NT2/D1 (cell line): Measurements from ENCODE around the gene KIAA1191.

Experiments used
- DNase-seq: peaks from one replicate; pipeline ENCODE4 v3.0.0-alpha.2; 2011; ENCODE audit warnings: low read depth, low spot score
- H3K27me3 ChIP-seq: 2 replicates; pipeline ENCODE4 v1.6.0; 2011; ENCODE audit warnings: mild to moderate bottlenecking; ENCODE audit not compliant: insufficient read length, insufficient read depth
- H3K36me3 ChIP-seq: 2 replicates; pipeline ENCODE4 v1.6.1; 2011; ENCODE audit warnings: mild to moderate bottlenecking, low read length, mixed read lengths; ENCODE audit not compliant: insufficient read depth, insufficient read length
- H3K4me1 ChIP-seq: 2 replicates; pipeline ENCODE4 v1.5.1; 2011; ENCODE audit not compliant: insufficient read depth, insufficient read length
- H3K4me3 ChIP-seq: 2 replicates; pipeline ENCODE4 v1.5.1; 2011; ENCODE audit warnings: low read depth; ENCODE audit not compliant: insufficient read length
- H3K9ac ChIP-seq: 2 replicates; pipeline ENCODE4 v1.6.0; 2011; ENCODE audit warnings: low read depth; ENCODE audit not compliant: insufficient read length
- H3K9me3 ChIP-seq: 2 replicates; pipeline ENCODE4 v1.5.1; 2011; ENCODE audit warnings: mild to moderate bottlenecking, low read length; ENCODE audit not compliant: insufficient read depth
- SUZ12 ChIP-seq: IDR thresholded peaks from 2 replicates; pipeline ENCODE4 v1.6.1; 2011; ENCODE audit not compliant: insufficient read length, insufficient read depth; ENCODE audit errors: extremely low read depth
- YY1 ChIP-seq: IDR thresholded peaks from 2 replicates; pipeline ENCODE4 v1.6.1; 2011; ENCODE audit not compliant: insufficient read length, insufficient read depth
- ZNF274 ChIP-seq: IDR thresholded peaks from 2 replicates; pipeline ENCODE4 v1.6.1; 2011; ENCODE audit warnings: mild to moderate bottlenecking, low read depth, low read length

KIAA1191 gene

GRCh38 chr5:176359658-176360057 lies 1.9 kb downstream of the KIAA1191 start:
- no peaks in the 10 kb centered on the region for H3K9me3 ChIP-seq
- H3K36me3 ChIP-seq, result peaks cover 44% of the 10 kb centered on the region
- no peak overlapping the region for H3K4me3 ChIP-seq
- DNase-seq, result no peak
- peaks cover 28% of the 10 kb centered on the region for H3K27me3 ChIP-seq
- peaks cover 3% of the 10 kb centered on the region for H3K4me1 ChIP-seq
- no peak overlapping the region for H3K9ac ChIP-seq
- no peak for TF ChIP-seq SUZ12
- TF ChIP-seq ZNF274, result no peak
- TF ChIP-seq YY1, result no peak

- H3K36me3 ChIP-seq, result peaks cover 77% of the 10 kb centered on the region
- TF ChIP-seq ZNF274 (no peak), SUZ12 (no peak), YY1 (no peak)
Measured at GRCh38 chr5:176356179-176356566, 5.4 kb downstream of the KIAA1191 start.

DNA sequence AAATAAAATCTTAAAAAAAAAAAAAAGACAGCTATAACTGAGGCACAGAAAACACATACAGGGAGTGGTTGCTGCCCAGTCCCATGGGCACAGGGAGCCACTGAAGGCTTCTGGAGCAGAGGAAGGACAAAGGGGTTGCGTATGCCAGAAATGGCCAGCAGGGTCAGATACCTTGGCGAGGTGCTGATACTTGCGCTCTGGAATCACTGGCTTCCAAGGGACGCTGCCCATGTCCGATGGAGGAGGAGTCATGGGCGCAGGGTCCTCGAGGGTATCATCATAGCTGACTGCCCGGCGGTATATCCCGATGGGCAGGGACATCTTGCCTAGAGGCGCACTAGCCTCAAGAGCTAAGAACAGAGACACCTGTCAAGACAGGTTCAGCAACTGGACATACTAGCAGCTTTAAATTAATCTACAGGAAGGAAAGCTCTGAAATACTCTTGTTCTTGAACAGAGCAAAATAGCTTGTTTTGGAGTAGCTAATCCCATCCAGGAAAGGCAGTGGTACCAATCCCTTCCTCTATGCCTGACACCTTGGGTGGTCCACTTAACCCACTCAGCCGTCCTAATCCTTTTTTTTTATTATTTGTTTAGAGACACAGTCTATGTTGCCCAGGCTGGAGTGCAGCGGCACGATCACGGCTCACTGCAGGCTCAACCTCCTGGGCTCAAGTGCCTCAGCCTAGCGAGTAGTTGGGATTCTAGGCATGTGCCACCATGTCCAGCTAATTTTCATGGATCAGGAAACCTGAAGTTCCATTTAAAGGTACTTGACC lies 6.0 kb downstream of the KIAA1191 start:
- no peaks in the 10 kb centered on the region for H3K9me3 ChIP-seq
- H3K4me1 ChIP-seq, result peaks cover 3% of the 10 kb centered on the region
- no peak for DNase-seq
- H3K9ac ChIP-seq, result no peak overlapping the region
- no peak overlapping the region for H3K4me3 ChIP-seq
- H3K36me3 ChIP-seq, result peaks cover 81% of the 10 kb centered on the region
- no peaks in the 10 kb centered on the region for H3K27me3 ChIP-seq
- TF ChIP-seq ZNF274 (no peak), SUZ12 (no peak), YY1 (no peak)

More at GRCh38 chr5:176356179-176356566, 5.4 kb downstream of the KIAA1191 start:
- Histone ChIP-seq H3K9me3 (no peaks in the 10 kb centered on the region), H3K9ac (no peak overlapping the region), H3K4me1 (peaks cover 3% of the 10 kb centered on the region), H3K4me3 (no peak overlapping the region), H3K27me3 (no peaks in the 10 kb centered on the region)
- DNase-seq, result no peak

- no peak overlapping the region for H3K4me3 ChIP-seq
- DNase-seq, result no peak
- no peak overlapping the region for H3K9ac ChIP-seq
- no peaks in the 10 kb centered on the region for H3K4me1 ChIP-seq
- H3K27me3 ChIP-seq, result no peaks in the 10 kb centered on the region
- H3K36me3 ChIP-seq, result peaks cover 93% of the 10 kb centered on the region
- no peaks in the 10 kb centered on the region for H3K9me3 ChIP-seq
- TF ChIP-seq YY1 (no peak), ZNF274 (no peak), SUZ12 (no peak)
Measured at GRCh38 chr5:176353533-176353932, 8.0 kb downstream of the KIAA1191 start.

DNA sequence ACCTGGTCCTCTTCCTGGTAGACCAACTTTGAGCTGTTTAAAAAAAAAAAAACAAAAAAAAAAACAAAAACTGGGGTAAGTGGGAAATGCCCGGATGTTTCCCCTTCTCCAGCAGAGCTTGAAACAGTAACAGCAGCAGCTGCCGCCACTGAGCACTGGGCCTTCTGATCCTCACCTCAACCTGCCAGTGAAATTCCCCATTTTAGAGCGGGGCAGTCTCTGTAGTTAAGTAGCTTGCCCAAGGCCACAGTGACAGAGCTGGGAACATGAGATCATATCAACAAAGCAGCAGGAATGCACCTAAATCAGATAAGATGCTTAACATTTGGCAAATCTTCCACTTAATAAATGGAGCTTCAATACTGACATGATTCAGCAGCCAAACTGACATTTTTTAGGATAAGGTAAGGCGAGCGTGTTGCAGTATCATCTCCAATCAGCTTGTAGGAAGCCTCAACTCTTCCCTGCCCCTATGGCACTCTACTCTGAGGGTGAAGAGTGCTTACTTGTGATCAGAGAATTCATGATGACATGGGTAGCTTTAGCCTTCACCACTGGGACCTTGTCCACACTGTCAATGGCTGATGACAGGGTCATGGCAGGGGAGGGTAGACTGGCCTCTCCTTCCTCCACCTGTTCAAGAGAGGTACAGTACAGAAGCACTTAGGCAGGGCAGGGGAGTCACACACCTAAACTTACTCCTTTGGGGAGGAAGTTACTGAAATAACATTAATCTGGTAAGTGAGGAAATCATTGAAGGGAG lies 9.3 kb downstream of the KIAA1191 start:
- H3K9me3 ChIP-seq, result no peaks in the 10 kb centered on the region
- no peak for DNase-seq
- TF ChIP-seq SUZ12 (no peak), YY1 (no peak), ZNF274 (no peak)
- no peak overlapping the region for H3K9ac ChIP-seq
- H3K36me3 ChIP-seq, result peaks cover 94% of the 10 kb centered on the region
- H3K4me1 ChIP-seq, result no peaks in the 10 kb centered on the region
- H3K4me3 ChIP-seq, result no peak overlapping the region
- no peaks in the 10 kb centered on the region for H3K27me3 ChIP-seq

DNA sequence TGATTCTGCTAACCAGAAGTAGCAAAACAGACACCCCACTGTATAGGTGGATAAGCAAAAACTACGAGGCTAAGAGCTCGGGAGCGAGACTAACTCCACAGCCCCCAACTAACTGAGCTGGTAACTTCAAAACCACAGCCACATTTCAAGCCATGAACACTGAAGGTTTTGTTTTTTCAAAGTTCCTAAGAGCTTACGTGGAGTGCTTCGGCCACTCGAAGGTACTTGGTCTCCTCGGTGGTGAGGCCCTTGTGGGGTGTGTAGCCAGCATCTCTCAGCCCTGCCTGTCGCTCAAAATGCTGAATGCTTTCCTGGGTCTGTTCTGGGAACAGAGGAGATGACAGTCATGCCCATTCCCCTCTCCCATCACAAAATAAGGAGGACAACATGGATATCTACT lies 11.1 kb downstream of the KIAA1191 start:
- no peaks in the 10 kb centered on the region for H3K27me3 ChIP-seq
- H3K9me3 ChIP-seq, result no peaks in the 10 kb centered on the region
- no peak overlapping the region for H3K4me3 ChIP-seq
- TF ChIP-seq YY1, result no peak
- TF ChIP-seq SUZ12, result no peak
- no peak for TF ChIP-seq ZNF274
- no peak overlapping the region for H3K9ac ChIP-seq
- no peak for DNase-seq
- peaks cover 94% of the 10 kb centered on the region for H3K36me3 ChIP-seq
- H3K4me1 ChIP-seq, result no peaks in the 10 kb centered on the region
